GM13977 (cell line): ENCODE results near the gene ADAP1.
A peak's percentile ranks its signal among the peaks of the same experiment; 100 is the strongest.
"Not testable (repeated sequence)": the region's sequence is repeated elsewhere in the genome, so short reads cannot be mapped to it uniquely, and the experiment has no call there.

Experiments
- DNase-seq: peaks from one replicate; pipeline ENCODE4 v3.0.0; 2012; ENCODE audit warnings: low spot score
- CTCF ChIP-seq: IDR thresholded peaks from 2 replicates; pipeline ENCODE4 v1.5.1; 2012; ENCODE audit warnings: mild to moderate bottlenecking, control low read depth; ENCODE audit not compliant: insufficient read depth; ENCODE audit errors: extremely low read depth, missing control alignments
- in situ Hi-C: fragments of 300-500 bp; cut with MboI; formaldehyde crosslinking; loops from one replicate; pipeline ENCODE4 v1.12.0; 2022; ENCODE audit warnings: low sequenced_read_pairs, low pct_unique_long_range_greater_than_20kb, mixed read lengths, inconsistent platforms; ENCODE audit not compliant: unreplicated experiment

Gene ADAP1

DNA sequence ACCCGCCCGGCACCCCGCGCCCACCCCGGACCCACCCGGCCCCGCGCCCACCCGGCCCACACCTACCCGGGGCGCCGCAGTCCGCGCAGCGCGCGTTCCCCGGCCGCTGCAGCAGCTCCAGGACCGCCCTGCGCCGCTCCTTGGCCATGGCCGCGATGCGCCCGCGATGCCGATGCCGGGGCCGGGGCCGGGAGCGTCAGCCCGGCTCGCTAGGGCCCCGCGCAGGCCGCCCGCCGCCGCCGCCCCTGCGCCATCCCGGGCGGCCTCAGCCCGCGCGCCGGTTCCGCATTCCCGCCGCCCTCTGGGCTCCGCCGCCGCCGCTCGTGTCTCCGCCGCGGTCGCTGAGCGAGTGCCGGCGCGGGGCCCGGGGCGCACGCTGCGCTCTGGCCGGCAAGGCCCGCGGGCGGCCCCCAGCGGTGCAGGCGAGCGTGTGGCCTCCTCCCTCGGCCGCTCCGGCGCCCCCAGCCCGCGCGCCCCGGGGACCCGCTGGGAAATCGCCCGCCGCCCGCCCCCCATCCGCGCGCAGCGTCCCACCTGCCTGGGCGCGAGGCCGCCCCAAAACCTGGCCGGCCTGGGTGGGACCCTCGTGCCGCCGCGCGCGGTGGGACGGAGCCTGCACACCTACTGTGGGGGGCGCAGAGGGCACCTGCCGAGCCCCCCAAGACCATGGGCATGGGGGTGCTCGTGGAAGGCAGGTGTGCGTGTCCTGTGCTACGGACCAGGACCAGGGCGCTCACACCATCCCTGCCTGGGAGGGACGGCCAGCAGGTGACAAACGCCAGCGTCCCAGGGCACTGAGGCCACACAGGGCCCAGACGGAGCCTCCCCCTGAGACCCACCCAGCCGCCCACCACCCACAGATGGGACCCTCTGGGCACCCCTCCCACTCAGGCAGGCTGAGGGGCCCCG, at the start of gene ADAP1:
Gene ADAP1 (minus strand): TSS at position 351 of the 909 bp plus-strand sequence. CDS start 203 bp downstream, at position 148.
- peak; percentile 90 for DNase-seq
- peak; percentile 91 for TF ChIP-seq CTCF
- in situ Hi-C loops: no loop called here

- in situ Hi-C loops, DNase-seq: not testable (repeated sequence)
Measured at GRCh38 chr7:1002445-1002844, 48.0 kb upstream of the ADAP1 start.

GRCh38 chr7:1002026-1002425, 47.5 kb upstream of the ADAP1 start:
- in situ Hi-C loops, DNase-seq: not testable (repeated sequence)

DNA sequence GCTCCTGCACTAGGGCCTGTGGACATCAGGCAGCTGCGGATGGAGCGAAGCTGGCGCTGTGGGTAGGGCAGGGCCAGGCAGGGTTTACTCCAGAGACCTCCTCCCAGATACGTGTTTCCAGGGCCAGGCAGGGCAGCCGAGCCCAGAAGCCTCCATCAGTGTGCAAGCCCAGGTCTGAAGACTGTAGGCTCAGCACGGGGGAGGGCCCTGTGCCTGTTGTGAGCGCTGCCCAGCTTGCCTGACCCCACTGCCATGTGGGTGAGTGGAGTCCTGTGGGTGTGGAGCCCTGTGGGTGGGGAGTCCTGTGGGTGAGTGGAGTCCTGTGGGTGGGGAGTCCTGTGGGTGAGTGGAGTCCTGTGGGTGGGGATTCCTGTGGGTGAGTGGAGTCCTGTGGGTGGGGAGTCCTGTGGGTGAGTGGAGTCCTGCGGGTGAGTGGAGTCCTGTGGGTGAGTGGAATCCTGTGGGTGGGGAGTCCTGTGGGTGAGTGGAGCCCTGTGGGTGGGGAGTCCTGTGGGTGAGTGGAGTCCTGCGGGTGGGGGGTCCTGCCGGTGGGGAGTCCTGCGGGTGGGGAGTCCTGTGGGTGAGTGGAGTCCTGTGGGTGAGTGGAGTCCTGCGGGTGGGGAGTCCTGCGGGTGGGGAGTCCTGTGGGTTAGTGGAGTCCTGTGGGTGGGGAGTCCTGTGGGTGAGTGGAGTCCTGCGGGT, 46.7 kb upstream of the ADAP1 start:
- in situ Hi-C loops, DNase-seq: not testable (repeated sequence)

DNA sequence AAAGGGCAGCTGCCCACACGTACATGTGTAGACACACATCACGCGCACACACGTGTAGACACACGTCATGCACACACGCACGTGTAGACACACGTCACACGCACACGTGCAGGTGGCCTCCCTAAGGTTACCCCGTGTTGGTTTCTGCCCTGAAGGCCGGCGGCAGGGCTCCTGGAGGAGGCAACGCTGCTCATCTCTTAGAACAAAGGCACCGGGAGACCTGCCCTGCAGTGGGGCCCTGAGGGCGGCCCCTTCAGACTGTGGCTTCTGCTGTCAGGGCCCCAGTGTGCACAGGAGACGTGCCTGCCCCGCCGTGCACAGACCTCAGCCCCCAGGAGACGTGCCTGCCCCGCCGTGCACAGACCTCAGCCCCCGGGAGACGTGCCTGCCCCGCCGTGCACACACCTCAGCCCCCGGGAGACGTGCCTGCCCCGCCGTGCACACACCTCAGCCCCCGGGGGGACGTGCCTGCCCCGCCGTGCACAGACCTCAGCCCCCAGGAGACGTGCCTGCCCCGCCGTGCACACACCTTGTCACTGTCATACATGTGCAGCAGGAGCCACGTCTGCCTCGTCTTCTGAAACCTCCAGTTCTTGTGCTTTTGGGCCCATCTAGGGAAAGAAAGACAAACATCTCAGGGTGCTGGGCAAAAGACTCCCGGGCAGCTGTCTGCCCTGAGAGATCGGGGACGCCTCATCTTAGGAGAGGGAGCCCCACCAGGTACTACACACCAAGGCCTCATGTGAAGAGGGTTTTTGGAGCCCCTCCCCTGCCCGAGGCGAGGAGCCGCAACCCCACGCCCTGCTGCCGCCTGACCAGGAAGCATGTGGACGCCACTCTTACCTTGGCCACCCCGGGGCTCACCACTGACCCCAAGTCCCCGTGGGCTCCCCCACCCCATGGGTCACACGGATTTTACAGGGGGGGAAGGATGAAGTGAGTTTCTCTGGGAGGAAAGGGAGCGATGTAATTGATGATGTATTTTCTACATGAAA, 45.8 kb upstream of the ADAP1 start:
- TF ChIP-seq CTCF: no peak
- DNase-seq: no peak
- in situ Hi-C loops: loop anchor here (10.0 kb wide), 2 partner anchors 65 to 165 kb away; partner anchors contain the start of gene ZFAND2A

DNA sequence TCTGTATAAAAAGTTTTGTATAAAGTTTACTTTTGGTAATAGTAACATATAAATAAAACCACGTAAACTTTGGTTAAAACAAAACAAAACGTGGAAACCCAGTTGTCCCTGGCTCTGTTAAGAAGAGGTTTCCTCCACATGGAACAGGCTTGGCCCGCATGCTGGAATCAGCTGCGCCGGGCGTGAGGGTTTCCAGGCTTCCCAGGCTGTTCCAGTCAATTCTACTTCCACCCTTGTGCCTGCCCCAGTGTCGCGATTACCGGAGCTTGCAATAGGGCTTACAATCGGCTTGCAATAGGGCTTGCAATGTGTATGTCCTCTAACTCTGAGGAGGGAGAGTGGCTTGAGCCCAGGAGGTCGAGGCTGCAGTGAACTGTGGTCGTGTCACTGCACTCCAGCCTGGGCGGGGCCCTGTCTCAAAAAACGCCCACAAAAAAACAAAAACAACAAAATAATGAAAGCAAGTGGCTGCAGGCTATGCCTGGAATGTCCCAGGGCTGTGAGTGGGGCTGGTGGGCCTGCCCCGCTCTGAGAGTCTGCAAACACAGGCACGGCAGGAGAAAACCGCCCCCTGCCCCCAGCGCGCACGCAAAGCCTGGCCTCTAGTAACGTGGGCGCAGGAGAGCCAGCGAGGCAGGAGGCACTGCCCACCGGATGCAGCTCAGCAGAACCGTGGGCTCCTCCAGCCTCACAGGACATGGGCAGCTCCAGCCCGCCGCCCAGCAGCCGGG, 44.8 kb upstream of the ADAP1 start:
- in situ Hi-C loops: loop anchor here (10.0 kb wide), 2 partner anchors 65 to 165 kb away; partner anchors contain the start of gene ZFAND2A
- no peak for DNase-seq
- no peak for TF ChIP-seq CTCF

- in situ Hi-C loops: loop anchor here (10.0 kb wide), 2 partner anchors 67 to 167 kb away; partner anchors contain the start of gene ZFAND2A
- TF ChIP-seq CTCF: no peak
- no peak for DNase-seq
Measured at GRCh38 chr7:997404-998395, 43.2 kb upstream of the ADAP1 start.
